Activated CD4-positive, alpha-beta T cell treated with anti-CD3 and anti-CD28 coated beads for 36 hours (primary cell): ENCODE results near the gene IER3. TPM values are rescaled to one million over a fixed set of nuclear protein-coding genes. Genes with fewer than 3 reads are reported as not detected.
"Not testable (repeated sequence)": the region's sequence is repeated elsewhere in the genome, so short reads cannot be mapped to it uniquely, and the experiment has no call there.

Experiments used
- ATAC-seq: fragments of 200-7000 bp; cut with Tn5 transposase; one replicate; pipeline ENCODE4 v1.10.0; 2021; ENCODE audit warnings: mild to moderate bottlenecking, moderate library complexity
- CTCF ChIA-PET: fragments of 350-600 bp; sonication (Branson Sonifier 250); formaldehyde crosslinking; loops from one replicate; lab custom pipeline; 2021; ENCODE audit warnings: antibody characterized with exemption; lab: Charles Lee
- POLR2A ChIA-PET: fragments of 350-600 bp; sonication (Branson Sonifier 250); formaldehyde crosslinking; loops from one replicate; lab custom pipeline; 2021; ENCODE audit warnings: antibody characterized with exemption, inconsistent platforms; lab: Charles Lee
- DNase-seq: peaks from one replicate; pipeline ENCODE4 v3.0.0-alpha.2; 2020
- H3K27ac Mint-ChIP-seq: one replicate; pipeline ENCODE4 v1.8.0; 2021; ENCODE audit warnings: mixed read lengths
- H3K27me3 Mint-ChIP-seq: one replicate; pipeline ENCODE4 v1.8.0; 2021; ENCODE audit warnings: mixed read lengths
- H3K36me3 Mint-ChIP-seq: one replicate; pipeline ENCODE4 v1.8.0; 2021; ENCODE audit warnings: low read depth, mixed read lengths
- H3K4me1 Mint-ChIP-seq: one replicate; pipeline ENCODE4 v1.8.0; 2021; ENCODE audit warnings: mixed read lengths
- H3K4me3 Mint-ChIP-seq: one replicate; pipeline ENCODE4 v1.8.0; 2021; ENCODE audit warnings: mild to moderate bottlenecking, moderate library complexity, mixed read lengths
- H3K9me3 Mint-ChIP-seq: one replicate; pipeline ENCODE4 v1.8.0; 2021; ENCODE audit warnings: low read depth, mixed read lengths
- intact Hi-C, 2 experiments: fragments of 100-400 bp; cut with DNase I in 1 of 2; cut with micrococcal nuclease in 1 of 2; formaldehyde crosslinking; loops; one replicate each; pipeline versions ENCODE4 v1.14.2 to v1.15.1; 2022 to 2024; cut with DNase I, micrococcal nuclease
- total RNA-seq, 2 experiments: library from RNA; stranded (reverse); gene quantifications; one replicate each; pipeline ENCODE4 v1.2.3, GENCODE V29; 2021

The IER3 gene
- total RNA-seq, 2 experiments from 2014 or later: 196 to 221 TPM

- Mint-ChIP-seq H3K4me1 (peaks cover 68% of the 10 kb centered on the region), H3K9me3 (peaks cover 2% of the 10 kb centered on the region), H3K27ac (peak overlapping the region; percentile 88), H3K27me3 (no peaks in the 10 kb centered on the region), H3K36me3 (peaks cover 4% of the 10 kb centered on the region), H3K4me3 (no peak overlapping the region)
- POLR2A ChIA-PET: interaction anchor here (1.3 kb wide), 1 partner anchor 56 kb away, joined by 5 read pairs; no protein-coding TSS in a partner anchor
- CTCF ChIA-PET: interaction anchor here (0.6 to 1.8 kb wide), 2 partner anchors 13 to 101 kb away, joined by 3 to 4 read pairs; no protein-coding TSS in a partner anchor
- intact Hi-C loops: no loop called here
- no peak for DNase-seq
- no peak for ATAC-seq
Observed at GRCh38 chr6:30763155-30763617, 18.8 kb upstream of the IER3 start.

GRCh38 chr6:30761791-30762429 is 17.6 kb upstream of the IER3 start:
- peaks cover 4% of the 10 kb centered on the region for H3K36me3 Mint-ChIP-seq
- POLR2A ChIA-PET: interaction anchor here (0.9 to 1.0 kb wide), 2 partner anchors 20 to 27 kb away, joined by 3 to 4 read pairs; no protein-coding TSS in a partner anchor
- DNase-seq (no peak), ATAC-seq (peak; percentile 78)
- peaks cover 56% of the 10 kb centered on the region for H3K4me1 Mint-ChIP-seq
- CTCF ChIA-PET: interaction anchor here (0.6 to 1.2 kb wide), 9 partner anchors 10 to 326 kb away, joined by 3 to 4 read pairs (median 3); partner anchors contain the start of gene IER3
- H3K27ac Mint-ChIP-seq: peak overlapping the region; percentile 38
- intact Hi-C loops: no loop called here
- peaks cover 2% of the 10 kb centered on the region for H3K9me3 Mint-ChIP-seq
- no peaks in the 10 kb centered on the region for H3K27me3 Mint-ChIP-seq
- no peak overlapping the region for H3K4me3 Mint-ChIP-seq

- POLR2A ChIA-PET: no interaction called here
- CTCF ChIA-PET: interaction anchor here (0.6 to 1.1 kb wide), 4 partner anchors 25 to 107 kb away, joined by 4 to 5 read pairs (median 4); no protein-coding TSS in a partner anchor
- Mint-ChIP-seq H3K27me3 (no peaks in the 10 kb centered on the region), H3K4me1 (peaks cover 49% of the 10 kb centered on the region), H3K36me3 (peaks cover 2% of the 10 kb centered on the region), H3K4me3 (no peak overlapping the region), H3K9me3 (peaks cover 2% of the 10 kb centered on the region), H3K27ac (no peak overlapping the region)
- DNase-seq (no peak), ATAC-seq (no peak)
- intact Hi-C loops: no loop called here
Observed at GRCh38 chr6:30760549-30760948, 16.2 kb upstream of the IER3 start.

- Mint-ChIP-seq H3K4me1 (peaks cover 43% of the 10 kb centered on the region), H3K27ac (no peak overlapping the region), H3K36me3 (peaks cover 2% of the 10 kb centered on the region), H3K27me3 (no peaks in the 10 kb centered on the region), H3K9me3 (peaks cover 2% of the 10 kb centered on the region), H3K4me3 (no peak overlapping the region)
- ATAC-seq (no peak), DNase-seq (peak; percentile 34)
- ChIA-PET POLR2A (no interaction called here), CTCF (interaction anchor here (0.7 to 1.0 kb wide), 3 partner anchors 10 to 108 kb away, joined by 3 to 6 read pairs (median 4); no protein-coding TSS in a partner anchor)
- intact Hi-C loops: no loop called here
Observed at GRCh38 chr6:30759575-30760239, 15.4 kb upstream of the IER3 start.

- peak overlapping the region; percentile 3 for H3K27ac Mint-ChIP-seq
- H3K4me1 Mint-ChIP-seq: peaks cover 26% of the 10 kb centered on the region
- DNase-seq (no peak), ATAC-seq (no peak)
- no peaks in the 10 kb centered on the region for H3K9me3 Mint-ChIP-seq
- no peak overlapping the region for H3K4me3 Mint-ChIP-seq
- no peaks in the 10 kb centered on the region for H3K27me3 Mint-ChIP-seq
- intact Hi-C loops: no loop called here
- POLR2A ChIA-PET: no interaction called here
- CTCF ChIA-PET: interaction anchor here (0.6 to 1.6 kb wide), 3 partner anchors 11 to 111 kb away, joined by 3 read pairs; partner anchors contain the start of gene FLOT1
- no peaks in the 10 kb centered on the region for H3K36me3 Mint-ChIP-seq
Observed at GRCh38 chr6:30757261-30757904, 13.0 kb upstream of the IER3 start.

GRCh38 chr6:30756405-30757003 is 12.2 kb upstream of the IER3 start:
- POLR2A ChIA-PET, H3K9me3 Mint-ChIP-seq, H3K27ac Mint-ChIP-seq, intact Hi-C loops, ATAC-seq, H3K36me3 Mint-ChIP-seq, H3K4me3 Mint-ChIP-seq, H3K27me3 Mint-ChIP-seq, DNase-seq: not testable (repeated sequence)
- CTCF ChIA-PET: interaction anchor here (0.6 kb wide), 1 partner anchor 1433 kb away, joined by 3 read pairs; no protein-coding TSS in a partner anchor
- peaks cover 22% of the 10 kb centered on the region for H3K4me1 Mint-ChIP-seq

GRCh38 chr6:30754631-30755030 is 10.3 kb upstream of the IER3 start:
- intact Hi-C loops: no loop called here
- H3K27me3 Mint-ChIP-seq: no peaks in the 10 kb centered on the region
- POLR2A ChIA-PET: no interaction called here

GRCh38 chr6:30752157-30752927 is 8.0 kb upstream of the IER3 start:
- no peak overlapping the region for H3K4me3 Mint-ChIP-seq
- POLR2A ChIA-PET: no interaction called here
- H3K36me3 Mint-ChIP-seq: no peaks in the 10 kb centered on the region

More at GRCh38 chr6:30754631-30755030, 10.3 kb upstream of the IER3 start:
- DNase-seq (no peak), ATAC-seq (peak; percentile 30)
- Mint-ChIP-seq H3K4me3 (no peak overlapping the region), H3K4me1 (peaks cover 17% of the 10 kb centered on the region), H3K36me3 (no peaks in the 10 kb centered on the region), H3K9me3 (no peaks in the 10 kb centered on the region), H3K27ac (no peak overlapping the region)
- CTCF ChIA-PET: interaction anchor here (1.1 kb wide), 1 partner anchor 33 kb away, joined by 3 read pairs; no protein-coding TSS in a partner anchor

GRCh38 chr6:30750379-30750668 is 6.0 kb upstream of the IER3 start:
- H3K9me3 Mint-ChIP-seq: no peaks in the 10 kb centered on the region
- ATAC-seq (no peak), DNase-seq (no peak)
- no peaks in the 10 kb centered on the region for H3K36me3 Mint-ChIP-seq
- H3K27me3 Mint-ChIP-seq: no peaks in the 10 kb centered on the region
- POLR2A ChIA-PET: no interaction called here
- CTCF ChIA-PET: interaction anchor here (0.6 kb wide), 1 partner anchor 41 kb away, joined by 3 read pairs; no protein-coding TSS in a partner anchor
- intact Hi-C loops: no loop called here
- no peak overlapping the region for H3K4me3 Mint-ChIP-seq
- peaks cover 35% of the 10 kb centered on the region for H3K4me1 Mint-ChIP-seq
- no peak overlapping the region for H3K27ac Mint-ChIP-seq

More at GRCh38 chr6:30752157-30752927, 8.0 kb upstream of the IER3 start:
- H3K27ac Mint-ChIP-seq: no peak overlapping the region
- DNase-seq: no peak
- ATAC-seq: no peak
- no peaks in the 10 kb centered on the region for H3K27me3 Mint-ChIP-seq
- no peaks in the 10 kb centered on the region for H3K9me3 Mint-ChIP-seq
- intact Hi-C loops: no loop called here
- H3K4me1 Mint-ChIP-seq: peaks cover 27% of the 10 kb centered on the region
- CTCF ChIA-PET: interaction anchor here (0.6 to 1.2 kb wide), 3 partner anchors 17 to 115 kb away, joined by 3 to 4 read pairs (median 4); no protein-coding TSS in a partner anchor

- Mint-ChIP-seq H3K4me3 (no peak overlapping the region), H3K4me1 (peaks cover 39% of the 10 kb centered on the region), H3K9me3 (no peaks in the 10 kb centered on the region), H3K36me3 (no peaks in the 10 kb centered on the region), H3K27me3 (no peaks in the 10 kb centered on the region), H3K27ac (no peak overlapping the region)
- ATAC-seq (no peak), DNase-seq (no peak)
- intact Hi-C loops: loop anchor here in 1 of 2 experiments (10.0 kb wide), 1 partner anchor 605 kb away; the partner anchor contains the start of gene HLA-B
- ChIA-PET CTCF (interaction anchor here (0.5 to 0.9 kb wide), 3 partner anchors 20 to 450 kb away, joined by 3 read pairs; no protein-coding TSS in a partner anchor), POLR2A (no interaction called here)
Observed at GRCh38 chr6:30749554-30750378, 5.4 kb upstream of the IER3 start.
